A549 (cell line): ENCODE results near the gene STYXL2. TPM values are rescaled to one million over a fixed set of nuclear protein-coding genes. Genes with fewer than 3 reads are reported as not detected.

Experiments
- ATAC-seq, 2 experiments: fragments of 200-7000 bp in 1 of 2; fragments of >200 bp in 1 of 2; cut with Nextera tagmentation in 1 of 2; cut with Tn5 transposase in 1 of 2; 3 replicates each; pipeline versions ENCODE4 v1.8.0 to v1.9.1; 2018 to 2020; ENCODE audit warnings: mild to moderate bottlenecking in 1 of 2, moderate library complexity in 1 of 2
- CTCF ChIA-PET: fragments of 300-600 bp; sonication (Branson Sonifier 250); formaldehyde crosslinking; extraction: SDS; loops from one replicate; lab custom pipeline; 2021; ENCODE audit warnings: antibody characterized with exemption, inconsistent platforms; lab: Yijun Ruan, JAX
- POLR2A ChIA-PET: fragments of 350-600 bp; formaldehyde crosslinking; extraction: SDS; loops from one replicate; lab custom pipeline; 2021; ENCODE audit warnings: antibody characterized with exemption, inconsistent platforms; lab: Yijun Ruan, JAX
- DNase-seq, 2 experiments: peaks; one replicate each; pipeline versions ENCODE4 v3.0.0 to v3.0.0-alpha.2; 2011 to 2016; ENCODE audit warnings: low read depth in 1 of 2, low spot score in 1 of 2
- FAIRE-seq: peaks from 2 replicates; lab custom pipeline; 2011; peaks lifted over from hg19 to GRCh38; lab: Jason Lieb, UNC
- H3K27ac ChIP-seq, 2 experiments: fragments of >200 bp; sonication (Bioruptor Twin); formaldehyde crosslinking; 3 replicates each; pipeline ENCODE4 v1.5.1; 2016 to 2017
- H3K4me1 ChIP-seq: fragments of >200 bp; sonication (Bioruptor Twin); formaldehyde crosslinking; 3 replicates; pipeline ENCODE4 v1.6.1; 2016
- H3K4me2 ChIP-seq: fragments of >200 bp; sonication (Bioruptor Twin); formaldehyde crosslinking; 3 replicates; pipeline ENCODE4 v1.6.1; 2016
- H3K4me3 ChIP-seq: fragments of >200 bp; sonication (Bioruptor Twin); formaldehyde crosslinking; 3 replicates; pipeline ENCODE4 v1.5.1; 2016
- H3K9me3 ChIP-seq: fragments of >200 bp; sonication (Bioruptor Twin); formaldehyde crosslinking; 3 replicates; pipeline ENCODE4 v1.6.1; 2016
- BHLHE40 ChIP-seq: IDR thresholded peaks from 2 replicates; pipeline ENCODE4 v1.6.1; 2012; ENCODE audit warnings: low read depth, low read length, inconsistent platforms
- CBX2 ChIP-seq: fragments of 200-600 bp; sonication (generic); IDR thresholded peaks from 2 replicates; pipeline ENCODE4 v1.6.1; 2016; ENCODE audit warnings: low read depth, mild to moderate bottlenecking, borderline replicate concordance
- CBX8 ChIP-seq: fragments of 200-600 bp; sonication (generic); IDR thresholded peaks from 2 replicates; pipeline ENCODE4 v1.6.1; 2016
- CHD4 ChIP-seq: fragments of 200-600 bp; sonication (generic); IDR thresholded peaks from 2 replicates; pipeline ENCODE4 v1.6.1; 2016; ENCODE audit warnings: antibody characterized with exemption, mild to moderate bottlenecking, borderline replicate concordance
- CTCF ChIP-seq: fragments of >200 bp; sonication (Bioruptor Twin); formaldehyde crosslinking; IDR thresholded peaks from 3 replicates; pipeline ENCODE4 v1.5.1; 2016
- EHMT2 ChIP-seq: fragments of 200-600 bp; sonication (generic); IDR thresholded peaks from 2 replicates; pipeline ENCODE4 v1.6.1; 2016; ENCODE audit warnings: antibody characterized with exemption, low read depth, mild to moderate bottlenecking, moderate library complexity
- ELK1 ChIP-seq: fragments of 150-350 bp; IDR thresholded peaks from 2 replicates; pipeline ENCODE4 v1.6.1; 2014; ENCODE audit warnings: low read depth, mild to moderate bottlenecking, low read length
- EP300 ChIP-seq, 2 experiments: fragments of >200 bp; sonication (Bioruptor Twin); formaldehyde crosslinking; IDR thresholded peaks; 2 replicates in 1 of 2; 3 replicates in 1 of 2; pipeline ENCODE4 v1.6.1; 2016 to 2017
- FOSB ChIP-seq: fragments of 250-450 bp; sonication (Bioruptor Pico); IDR thresholded peaks from 2 replicates; pipeline ENCODE4 v1.5.0; 2020; ENCODE audit warnings: mild to moderate bottlenecking, moderate library complexity
- HMGXB4 ChIP-seq: fragments of 250-450 bp; sonication (Bioruptor Pico); IDR thresholded peaks from 2 replicates; pipeline ENCODE4 v1.5.0; 2021; ENCODE audit warnings: mild to moderate bottlenecking, moderate library complexity, borderline replicate concordance
- HOXA7 ChIP-seq: fragments of 250-450 bp; sonication (Bioruptor Pico); IDR thresholded peaks from 2 replicates; pipeline ENCODE4 v1.5.0; 2020; ENCODE audit warnings: mild to moderate bottlenecking, moderate library complexity
- HOXB5 ChIP-seq: fragments of 250-450 bp; sonication (Bioruptor Pico); IDR thresholded peaks from 2 replicates; pipeline ENCODE4 v1.5.0; 2020; ENCODE audit warnings: mild to moderate bottlenecking, moderate library complexity
- KDM1A ChIP-seq: fragments of 200-600 bp; sonication (generic); IDR thresholded peaks from 2 replicates; pipeline ENCODE4 v1.6.1; 2016; ENCODE audit warnings: low read depth, mild to moderate bottlenecking
- MAFK ChIP-seq: fragments of 450-650 bp; IDR thresholded peaks from 2 replicates; pipeline ENCODE4 v1.6.1; 2014; ENCODE audit not compliant: partially characterized antibody
- MAX ChIP-seq: IDR thresholded peaks from 2 replicates; pipeline ENCODE4 v1.6.1; 2012
- MAZ ChIP-seq: fragments of 150-350 bp; IDR thresholded peaks from 2 replicates; pipeline ENCODE4 v1.6.1; 2014; ENCODE audit warnings: antibody characterized with exemption, low read depth, low read length, borderline replicate concordance
- MYC ChIP-seq: IDR thresholded peaks from 2 replicates; pipeline ENCODE4 v1.6.1; 2012; ENCODE audit warnings: mild to moderate bottlenecking, inconsistent platforms, low read length, improper control_type of control experiment, borderline replicate concordance
- PBX3 ChIP-seq: IDR thresholded peaks from 2 replicates; pipeline ENCODE4 v1.6.1; 2012
- PHF8 ChIP-seq: fragments of 200-600 bp; sonication (generic); IDR thresholded peaks from 2 replicates; pipeline ENCODE4 v1.6.1; 2016; ENCODE audit warnings: low read depth, mild to moderate bottlenecking, antibody characterized with exemption, moderate library complexity, borderline replicate concordance
- POLR2A ChIP-seq: IDR thresholded peaks from 2 replicates; pipeline ENCODE4 v1.6.1; 2012; ENCODE audit warnings: mild to moderate bottlenecking, low read length
- TFCP2L1 ChIP-seq: fragments of 250-450 bp; sonication (Bioruptor Pico); IDR thresholded peaks from 2 replicates; pipeline ENCODE4 v1.5.0; 2021; ENCODE audit warnings: mild to moderate bottlenecking
- ZNF302 ChIP-seq: fragments of 250-450 bp; sonication (Bioruptor Pico); IDR thresholded peaks from 2 replicates; pipeline ENCODE4 v1.9.0; 2021; ENCODE audit warnings: inconsistent platforms, mild to moderate bottlenecking, moderate library complexity
- ZSCAN20 ChIP-seq: fragments of 250-450 bp; sonication (Bioruptor Pico); IDR thresholded peaks from 2 replicates; pipeline ENCODE4 v1.8.0; 2022; ENCODE audit warnings: mild to moderate bottlenecking, moderate library complexity
- WGBS: methylation state at CpG from one replicate; pipeline ENCODE4 v1.1.6; 2017; ENCODE audit errors: missing lambda C conversion rate; 5-methylcytosine and 5-hydroxymethylcytosine counted together
- polyA plus RNA-seq, 4 experiments: library from polyadenylated mRNA; depleted of rRNA in 3 of 4; stranded (reverse); fragments of >200 nt; fragmentation: RNase III in 1 of 4; extraction: RNeasy Plus Mini Kit Qiagen cat#74134 plus additional on column Dnase treatment in 1 of 4; gene quantifications; 2 replicates in 3 of 4; 3 replicates in 1 of 4; pipeline ENCODE4 v1.2.3, GENCODE V29; 2011 to 2017

STYXL2 gene
- polyA plus RNA-seq, 2 of the 4 experiments (the other 2 are of a cell fraction) = not detected

- H3K27ac ChIP-seq = no peak overlapping the region
- H3K9me3 ChIP-seq = no peaks in the 10 kb centered on the region
- DNase-seq (no peak), ATAC-seq (no peak), FAIRE-seq (no peak)
- H3K4me3 ChIP-seq = no peak overlapping the region
- 68% methylated on average over 8 of the region's 8 CpGs for WGBS
- no peak overlapping the region for H3K4me2 ChIP-seq
- TF ChIP-seq TFCP2L1 = no peak
- TF ChIP-seq MAFK = no peak
- no peak for TF ChIP-seq CBX8
- TF ChIP-seq MYC = no peak
- TF ChIP-seq CHD4 = no peak
- no peak for TF ChIP-seq PHF8
- TF ChIP-seq HOXA7 (CRISPR knock-in tag) = no peak
- no peak for TF ChIP-seq CTCF
- TF ChIP-seq PBX3 = no peak
- no peak for TF ChIP-seq POLR2A
- no peak for TF ChIP-seq HMGXB4 (CRISPR knock-in tag)
- TF ChIP-seq HOXB5 (CRISPR knock-in tag) = no peak
- TF ChIP-seq ZSCAN20 = no peak
- TF ChIP-seq MAX = no peak
- no peak for TF ChIP-seq MAZ
- no peak for TF ChIP-seq KDM1A
- TF ChIP-seq ELK1 = no peak
- no peak for TF ChIP-seq ZNF302 (CRISPR knock-in tag)
- no peak for TF ChIP-seq EP300 (IDR thresholded peaks at IDR 0.05)
- POLR2A ChIA-PET = no interaction called here
- CTCF ChIA-PET = interaction anchor here (0.6 to 1.6 kb wide), 3 partner anchors 10 to 355 kb away, joined by 3 read pairs; no protein-coding TSS in a partner anchor
- no peaks in the 10 kb centered on the region for H3K4me1 ChIP-seq
Measured at GRCh38 chr1:167094690-167095089, 815 bp downstream of the STYXL2 start.

- CTCF ChIA-PET = interaction anchor here (0.6 to 1.6 kb wide), 3 partner anchors 32 to 355 kb away, joined by 3 read pairs; no protein-coding TSS in a partner anchor
- H3K4me2 ChIP-seq = no peak overlapping the region
- ATAC-seq (no peak), FAIRE-seq (no peak)
- WGBS = 54% methylated on average over 5 of the region's 5 CpGs
- no peak overlapping the region for H3K27ac ChIP-seq
- no peak for TF ChIP-seq FOSB (CRISPR knock-in tag)
- TF ChIP-seq EHMT2 = no peak
- TF ChIP-seq BHLHE40 = no peak
- no peak for TF ChIP-seq CBX2
- TF ChIP-seq ELK1 = no peak
- TF ChIP-seq, all 56 proteins: peak for 0
- POLR2A ChIA-PET = no interaction called here
- Histone ChIP-seq H3K9me3 (no peaks in the 10 kb centered on the region), H3K4me1 (no peaks in the 10 kb centered on the region), H3K4me3 (no peak overlapping the region)
- DNase-seq = no peak
Measured at GRCh38 chr1:167095368-167095767, 1.5 kb downstream of the STYXL2 start.
